HEK293 (cell line): Measurements from ENCODE around the gene HM13.
A peak's percentile ranks its signal among the peaks of the same experiment; 100 is the strongest.

ENCODE experiments used
- CTCF ChIA-PET: fragments of 350-600 bp; formaldehyde crosslinking; extraction: SDS; loops from one replicate; lab custom pipeline; 2021; ENCODE audit warnings: antibody characterized with exemption; lab: Yijun Ruan, JAX
- POLR2A ChIA-PET: fragments of 300-600 bp; formaldehyde crosslinking; extraction: SDS; loops from one replicate; lab custom pipeline; 2020; ENCODE audit warnings: antibody characterized with exemption, inconsistent platforms; lab: Yijun Ruan, JAX
- H3K27ac ChIP-seq: fragments of 200-500 bp; sonication (Bioruptor generic); 2 replicates; pipeline ENCODE4 v1.5.1; 2014; ENCODE audit warnings: low read depth, low read length, control low read depth, inconsistent platforms; ENCODE audit errors: extremely low read depth
- H3K36me3 ChIP-seq, 2 experiments: fragments of 200-500 bp in 1 of 2; sonication (Bioruptor generic) in 1 of 2; 1 replicate in 1 of 2; 2 replicates in 1 of 2; pipeline ENCODE4 v1.5.1; 2014 to 2017; ENCODE audit warnings: inconsistent platforms in 2 of 2, low read length in 2 of 2; ENCODE audit not compliant: control insufficient read depth in 2 of 2, insufficient read depth in 1 of 2
- H3K4me1 ChIP-seq: fragments of 200-500 bp; sonication (Bioruptor generic); 2 replicates; pipeline ENCODE4 v1.5.1; 2014; ENCODE audit warnings: mild to moderate bottlenecking, low read length, inconsistent platforms; ENCODE audit not compliant: control insufficient read depth, insufficient read depth
- H3K4me3 ChIP-seq: 2 replicates; pipeline ENCODE4 v1.5.1; 2011; ENCODE audit warnings: low read depth, mild to moderate bottlenecking, control low read depth, low read length, moderate library complexity
- H3K9me3 ChIP-seq: fragments of 200-500 bp; sonication (Bioruptor generic); 2 replicates; pipeline ENCODE4 v1.5.1; 2014; ENCODE audit warnings: low read depth, low read length, inconsistent platforms; ENCODE audit not compliant: control insufficient read depth, insufficient read depth
- EGR2 ChIP-seq: fragments of 450-650 bp; formaldehyde crosslinking; IDR thresholded peaks from 2 replicates; pipeline ENCODE4 v1.5.1; 2016; ENCODE audit warnings: low read depth, missing biosample characterization, missing genetic modification characterization
- GLIS1 ChIP-seq: fragments of 450-650 bp; formaldehyde crosslinking; IDR thresholded peaks from 2 replicates; pipeline ENCODE4 v1.5.1; 2016; ENCODE audit warnings: missing biosample characterization, missing genetic modification characterization
- SCRT1 ChIP-seq: fragments of 450-650 bp; formaldehyde crosslinking; IDR thresholded peaks from 2 replicates; pipeline ENCODE4 v1.5.1; 2016; ENCODE audit warnings: missing biosample characterization, missing genetic modification characterization, borderline replicate concordance
- SCRT2 ChIP-seq: fragments of 450-650 bp; formaldehyde crosslinking; IDR thresholded peaks from 2 replicates; pipeline ENCODE4 v1.5.1; 2016; ENCODE audit warnings: missing biosample characterization, missing genetic modification characterization
- ZEB2 ChIP-seq: fragments of 450-650 bp; formaldehyde crosslinking; IDR thresholded peaks from 2 replicates; pipeline ENCODE4 v1.5.1; 2016; ENCODE audit warnings: missing biosample characterization, missing genetic modification characterization
- ZNF266 ChIP-seq: fragments of 450-650 bp; formaldehyde crosslinking; IDR thresholded peaks from 2 replicates; pipeline ENCODE4 v1.5.1; 2016; ENCODE audit warnings: missing biosample characterization, missing genetic modification characterization, low read depth
- ZNF366 ChIP-seq: fragments of 450-650 bp; formaldehyde crosslinking; conservative IDR thresholded peaks from 2 replicates; pipeline ENCODE4 v1.5.1; 2016; ENCODE audit warnings: missing biosample characterization, missing genetic modification characterization
- ZNF416 ChIP-seq: fragments of 450-650 bp; formaldehyde crosslinking; IDR thresholded peaks from 2 replicates; pipeline ENCODE4 v1.5.1; 2016; ENCODE audit warnings: missing biosample characterization, missing genetic modification characterization
- ZNF518A ChIP-seq: fragments of 450-650 bp; formaldehyde crosslinking; conservative IDR thresholded peaks from 2 replicates; pipeline ENCODE4 v1.5.1; 2016; ENCODE audit warnings: low read depth, missing biosample characterization, missing genetic modification characterization
- ZNF544 ChIP-seq: fragments of 450-650 bp; formaldehyde crosslinking; IDR thresholded peaks from 2 replicates; pipeline ENCODE4 v1.5.0; 2017; ENCODE audit warnings: missing biosample characterization, missing genetic modification characterization
- ZNF596 ChIP-seq: fragments of 450-650 bp; IDR thresholded peaks from 2 replicates; pipeline ENCODE4 v1.5.0; 2018; ENCODE audit warnings: missing biosample characterization, mild to moderate bottlenecking, missing genetic modification characterization, moderate library complexity
- ZNF610 ChIP-seq: fragments of 450-650 bp; formaldehyde crosslinking; IDR thresholded peaks from 2 replicates; pipeline ENCODE4 v1.5.1; 2016; ENCODE audit warnings: missing biosample characterization, missing genetic modification characterization, borderline replicate concordance
- ZNF623 ChIP-seq: fragments of 450-650 bp; formaldehyde crosslinking; IDR thresholded peaks from 2 replicates; pipeline ENCODE4 v1.5.1; 2016; ENCODE audit warnings: missing biosample characterization, missing genetic modification characterization
- ZNF677 ChIP-seq: fragments of 450-650 bp; IDR thresholded peaks from 2 replicates; pipeline ENCODE4 v1.5.0; 2018; ENCODE audit warnings: missing biosample characterization, mild to moderate bottlenecking, missing genetic modification characterization, moderate library complexity
- ZNF785 ChIP-seq: fragments of 450-650 bp; formaldehyde crosslinking; IDR thresholded peaks from 2 replicates; pipeline ENCODE4 v1.5.1; 2016; ENCODE audit warnings: missing biosample characterization, missing genetic modification characterization
- ZSCAN4 ChIP-seq: fragments of 450-650 bp; formaldehyde crosslinking; IDR thresholded peaks from 2 replicates; pipeline ENCODE4 v1.5.1; 2017; ENCODE audit warnings: missing biosample characterization, missing genetic modification characterization
- ZSCAN5A ChIP-seq: fragments of 450-650 bp; formaldehyde crosslinking; IDR thresholded peaks from 2 replicates; pipeline ENCODE4 v1.5.1; 2016; ENCODE audit warnings: missing biosample characterization, missing genetic modification characterization
- TF ChIP-seq, protein P1 (sequence below): fragments of 450-650 bp; formaldehyde crosslinking; IDR thresholded peaks from 2 replicates; pipeline ENCODE4 v1.5.1; 2016; ENCODE audit warnings: missing biosample characterization, missing genetic modification characterization, borderline replicate concordance

Gene HM13

DNA sequence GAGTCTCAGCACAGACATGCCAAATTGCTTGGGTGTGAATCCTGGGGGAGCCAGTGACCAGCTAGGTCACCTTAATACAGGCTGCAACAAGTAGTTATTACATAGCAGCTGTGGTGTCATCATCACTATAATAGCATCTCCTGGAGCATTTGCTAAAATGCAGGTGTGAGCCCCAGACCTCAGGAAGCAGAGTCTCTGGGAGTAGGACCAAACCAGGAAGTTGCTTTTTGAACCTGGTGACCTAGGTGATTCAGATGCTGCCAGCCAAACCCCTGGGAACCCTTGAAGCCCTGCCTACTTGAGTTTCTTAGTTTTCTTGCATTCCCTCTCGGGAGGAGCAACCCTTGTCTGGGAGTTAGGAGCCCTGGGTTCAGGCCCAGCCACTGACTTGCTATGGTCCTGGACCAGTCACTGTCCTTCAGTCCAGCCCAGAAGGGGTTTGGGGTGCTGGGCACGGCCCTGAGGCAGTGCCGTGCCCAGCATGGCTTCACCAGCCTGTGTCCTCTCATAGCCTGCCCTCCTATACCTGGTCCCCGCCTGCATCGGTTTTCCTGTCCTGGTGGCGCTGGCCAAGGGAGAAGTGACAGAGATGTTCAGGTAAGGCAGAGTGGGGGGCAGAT, 51.6 kb downstream of the HM13 start:
- ChIA-PET CTCF (interaction anchor here (0.7 to 25.7 kb wide), 4 partner anchors 45 to 156 kb away, joined by 3 to 1204 read pairs (median 6); partner anchors contain the start of genes BCL2L1 and ID1), POLR2A (interaction anchor here (1.8 to 8.7 kb wide), 3 partner anchors 40 to 158 kb away, joined by 4 to 255 read pairs (median 39); partner anchors contain the start of gene ID1)
- Histone ChIP-seq H3K9me3 (no peaks in the 10 kb centered on the region), H3K4me1 (0 out of 2 replicates have a peak, but pooled peaks cover 2% of the 10 kb centered on the region), H3K4me3 (no peak overlapping the region), H3K36me3 (peaks cover 19 to 85% of the 10 kb centered on the region in 2 experiments; a peak in 2 of 3 replicates), H3K27ac (no peak overlapping the region)
- TF ChIP-seq SCRT2 (tag by site-specific recombination), result peak; percentile 78
- no peak for TF ChIP-seq ZNF266

DNA sequence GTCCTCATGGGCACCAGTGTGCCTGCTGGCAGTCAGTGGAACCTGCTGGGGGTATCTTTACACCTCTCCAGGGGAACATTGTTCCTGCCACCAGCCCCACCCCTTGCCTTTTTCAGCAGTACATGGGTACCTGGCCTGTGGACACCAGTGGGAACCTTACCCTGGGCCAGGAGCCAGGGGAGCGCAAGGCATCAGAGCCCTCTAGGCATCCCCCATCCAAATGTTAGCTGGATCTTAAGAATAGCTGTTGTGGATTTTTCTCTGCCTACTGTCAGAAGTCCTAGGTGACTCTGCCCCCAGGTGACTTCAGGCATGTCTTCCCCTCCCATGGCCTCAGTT, 52.0 kb downstream of the HM13 start:
- ChIA-PET CTCF (interaction anchor here (0.5 to 25.7 kb wide), 5 partner anchors 7 to 156 kb away, joined by 3 to 1204 read pairs (median 4); partner anchors contain the start of genes BCL2L1 and ID1), POLR2A (interaction anchor here (1.8 to 8.7 kb wide), 3 partner anchors 39 to 157 kb away, joined by 4 to 255 read pairs (median 39); partner anchors contain the start of gene ID1)
- peak; percentile 90 for TF ChIP-seq GLIS1
- TF ChIP-seq ZEB2 (tag by site-specific recombination), result no peak
- no peak for TF ChIP-seq ZNF518A
- no peak for TF ChIP-seq ZSCAN5A
- TF ChIP-seq ZNF266, result no peak
- TF ChIP-seq ZNF677 (tag by site-specific recombination), result no peak
- TF ChIP-seq SCRT1 (tag by site-specific recombination), result no peak
- no peak for TF ChIP-seq ZNF596
- Histone ChIP-seq H3K27ac (no peak overlapping the region), H3K36me3 (peaks cover 19 to 81% of the 10 kb centered on the region in 2 experiments; a peak in 2 of 3 replicates), H3K9me3 (no peaks in the 10 kb centered on the region), H3K4me3 (no peak overlapping the region), H3K4me1 (0 out of 2 replicates have a peak, but pooled peaks cover 2% of the 10 kb centered on the region)

- Histone ChIP-seq H3K27ac (no peak overlapping the region), H3K4me1 (0 out of 2 replicates have a peak, but pooled peaks cover 2% of the 10 kb centered on the region), H3K9me3 (no peaks in the 10 kb centered on the region), H3K36me3 (peaks cover 19 to 75% of the 10 kb centered on the region in 2 experiments; a peak in 2 of 3 replicates), H3K4me3 (no peak overlapping the region)
- CTCF ChIA-PET, result interaction anchor here (0.5 to 25.7 kb wide), 9 partner anchors 7 to 157 kb away, joined by 3 to 1204 read pairs (median 4); partner anchors contain the start of genes BCL2L1 and ID1
- POLR2A ChIA-PET, result interaction anchor here (0.6 to 8.7 kb wide), 4 partner anchors 39 to 157 kb away, joined by 3 to 255 read pairs (median 22); partner anchors contain the start of gene ID1
- no peak for TF ChIP-seq ZNF610 (tag by site-specific recombination)
- no peak for TF ChIP-seq ZNF544 (tag by site-specific recombination)
- TF ChIP-seq ZNF785 (tag by site-specific recombination), result no peak
- no peak for TF ChIP-seq ZNF366 (tag by site-specific recombination)
- TF ChIP-seq ZNF623 (tag by site-specific recombination), result no peak
- TF ChIP-seq ZNF416 (tag by site-specific recombination), result no peak
- peak; percentile 91 for TF ChIP-seq EGR2 (tag by site-specific recombination)
- TF ChIP-seq, protein P1, sequence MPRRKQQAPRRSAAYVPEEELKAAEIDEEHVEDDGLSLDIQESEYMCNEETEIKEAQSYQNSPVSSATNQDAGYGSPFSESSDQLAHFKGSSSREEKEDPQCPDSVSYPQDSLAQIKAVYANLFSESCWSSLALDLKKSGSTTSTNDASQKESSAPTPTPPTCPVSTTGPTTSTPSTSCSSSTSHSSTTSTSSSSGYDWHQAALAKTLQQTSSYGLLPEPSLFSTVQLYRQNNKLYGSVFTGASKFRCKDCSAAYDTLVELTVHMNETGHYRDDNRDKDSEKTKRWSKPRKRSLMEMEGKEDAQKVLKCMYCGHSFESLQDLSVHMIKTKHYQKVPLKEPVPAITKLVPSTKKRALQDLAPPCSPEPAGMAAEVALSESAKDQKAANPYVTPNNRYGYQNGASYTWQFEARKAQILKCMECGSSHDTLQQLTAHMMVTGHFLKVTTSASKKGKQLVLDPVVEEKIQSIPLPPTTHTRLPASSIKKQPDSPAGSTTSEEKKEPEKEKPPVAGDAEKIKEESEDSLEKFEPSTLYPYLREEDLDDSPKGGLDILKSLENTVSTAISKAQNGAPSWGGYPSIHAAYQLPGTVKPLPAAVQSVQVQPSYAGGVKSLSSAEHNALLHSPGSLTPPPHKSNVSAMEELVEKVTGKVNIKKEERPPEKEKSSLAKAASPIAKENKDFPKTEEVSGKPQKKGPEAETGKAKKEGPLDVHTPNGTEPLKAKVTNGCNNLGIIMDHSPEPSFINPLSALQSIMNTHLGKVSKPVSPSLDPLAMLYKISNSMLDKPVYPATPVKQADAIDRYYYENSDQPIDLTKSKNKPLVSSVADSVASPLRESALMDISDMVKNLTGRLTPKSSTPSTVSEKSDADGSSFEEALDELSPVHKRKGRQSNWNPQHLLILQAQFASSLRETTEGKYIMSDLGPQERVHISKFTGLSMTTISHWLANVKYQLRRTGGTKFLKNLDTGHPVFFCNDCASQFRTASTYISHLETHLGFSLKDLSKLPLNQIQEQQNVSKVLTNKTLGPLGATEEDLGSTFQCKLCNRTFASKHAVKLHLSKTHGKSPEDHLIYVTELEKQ (tag by site-specific recombination), result no peak
- TF ChIP-seq ZSCAN4 (tag by site-specific recombination), result no peak
These were observed 52.6 kb downstream of the HM13 start for GRCh38 chr20:31566658-31567379.
